Measurements from ENCODE around the gene KCNK7. TPM values are rescaled to one million over a fixed set of nuclear protein-coding genes. Genes with fewer than 3 reads are reported as not detected.

KCNK7 gene
- total RNA-seq, 2 experiments from 2014 or later = 4.9 to 5.0 TPM

DNA sequence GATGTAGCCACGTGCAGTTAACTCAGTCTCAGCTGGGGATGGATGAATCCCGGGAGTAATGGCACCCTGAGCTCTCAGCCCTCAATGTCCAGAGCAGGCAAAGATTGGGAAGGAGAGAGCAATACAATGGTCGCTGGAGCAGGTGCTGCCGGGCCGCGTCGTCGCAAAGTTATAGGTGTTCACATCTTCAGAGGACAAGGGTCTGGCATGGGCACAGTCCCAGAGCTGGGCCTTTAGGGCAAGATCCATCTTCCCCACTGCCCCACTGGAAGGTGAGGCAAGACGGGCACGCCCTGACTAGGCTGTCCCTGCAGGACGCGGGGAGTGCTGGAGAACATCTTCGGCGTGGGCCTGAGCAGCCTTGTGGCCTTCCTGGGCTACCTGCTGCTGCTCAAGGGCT, 27.6 kb upstream of the KCNK7 start:
- no peaks in the 10 kb centered on the region for H3K9me3 Mint-ChIP-seq
- TF ChIP-seq, protein P1, sequence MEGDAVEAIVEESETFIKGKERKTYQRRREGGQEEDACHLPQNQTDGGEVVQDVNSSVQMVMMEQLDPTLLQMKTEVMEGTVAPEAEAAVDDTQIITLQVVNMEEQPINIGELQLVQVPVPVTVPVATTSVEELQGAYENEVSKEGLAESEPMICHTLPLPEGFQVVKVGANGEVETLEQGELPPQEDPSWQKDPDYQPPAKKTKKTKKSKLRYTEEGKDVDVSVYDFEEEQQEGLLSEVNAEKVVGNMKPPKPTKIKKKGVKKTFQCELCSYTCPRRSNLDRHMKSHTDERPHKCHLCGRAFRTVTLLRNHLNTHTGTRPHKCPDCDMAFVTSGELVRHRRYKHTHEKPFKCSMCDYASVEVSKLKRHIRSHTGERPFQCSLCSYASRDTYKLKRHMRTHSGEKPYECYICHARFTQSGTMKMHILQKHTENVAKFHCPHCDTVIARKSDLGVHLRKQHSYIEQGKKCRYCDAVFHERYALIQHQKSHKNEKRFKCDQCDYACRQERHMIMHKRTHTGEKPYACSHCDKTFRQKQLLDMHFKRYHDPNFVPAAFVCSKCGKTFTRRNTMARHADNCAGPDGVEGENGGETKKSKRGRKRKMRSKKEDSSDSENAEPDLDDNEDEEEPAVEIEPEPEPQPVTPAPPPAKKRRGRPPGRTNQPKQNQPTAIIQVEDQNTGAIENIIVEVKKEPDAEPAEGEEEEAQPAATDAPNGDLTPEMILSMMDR (IDR thresholded peaks at IDR 0.05) = no peak
- H3K36me3 Mint-ChIP-seq (ENCODE audit: low read depth) = peaks cover 74% of the 10 kb centered on the region
- ChIA-PET CTCF (interaction anchor here (1.4 kb wide), 2 partner anchors 10 to 16 kb away, joined by 3 read pairs; no protein-coding TSS in a partner anchor), POLR2A (no interaction called here)
- Histone ChIP-seq H3K4me1 (ENCODE audit: insufficient read depth, low read length) (peaks cover 19% of the 10 kb centered on the region), H3K9me3 (ENCODE audit: control insufficient read depth in 1 of 2, insufficient read depth in 1 of 2, low read length in 2 of 2) (no peaks in the 10 kb centered on the region), H3K36me3 (ENCODE audit: insufficient read depth, low read length) (peaks cover 93% of the 10 kb centered on the region), H3K27ac (ENCODE audit: low read depth in 1 of 2, low read length in 2 of 2) (no peak overlapping the region), H3K4me3 (ENCODE audit: low read length) (no peak overlapping the region), H3K27me3 (ENCODE audit: control insufficient read depth in 1 of 2, insufficient read depth in 2 of 2, low read length in 2 of 2) (no peaks in the 10 kb centered on the region)
- ATAC-seq (ENCODE audit: poor library complexity) (no peak), DNase-seq (no peak)
- H3K27ac Mint-ChIP-seq = no peak overlapping the region
- intact Hi-C loops (cut with DNase I, micrococcal nuclease) = loop anchor here in 1 of 2 experiments (10.0 kb wide), 1 partner anchor 362 kb away; no protein-coding TSS in a partner anchor
- H3K27me3 Mint-ChIP-seq = no peaks in the 10 kb centered on the region
- no peak overlapping the region for H3K4me3 Mint-ChIP-seq
- peaks cover 18% of the 10 kb centered on the region for H3K4me1 Mint-ChIP-seq (ENCODE audit: low read depth)

DNA sequence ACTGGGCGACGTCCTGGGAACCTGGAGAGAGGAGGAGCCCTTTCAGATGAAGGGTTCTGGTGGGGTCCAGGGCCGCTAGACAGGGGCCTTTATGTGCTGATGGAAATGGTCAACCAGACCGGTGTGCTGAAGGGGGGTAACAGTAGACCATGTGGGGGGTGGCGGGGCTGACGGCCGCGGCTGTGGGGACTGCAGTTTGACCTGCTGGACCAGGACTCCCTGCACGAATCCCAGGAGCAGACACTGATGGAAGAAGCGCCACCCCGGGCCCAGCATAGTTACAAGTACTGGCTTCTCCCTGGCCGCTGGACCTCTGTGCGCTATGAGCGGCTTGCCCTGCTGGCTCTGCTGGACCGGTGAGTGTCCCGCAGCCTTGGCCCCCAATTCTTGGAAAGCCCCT, 26.4 kb upstream of the KCNK7 start:
- Mint-ChIP-seq H3K27me3 (no peaks in the 10 kb centered on the region), H3K4me1 (ENCODE audit: low read depth) (peaks cover 24% of the 10 kb centered on the region), H3K4me3 (no peak overlapping the region), H3K27ac (no peak overlapping the region), H3K36me3 (ENCODE audit: low read depth) (peaks cover 73% of the 10 kb centered on the region), H3K9me3 (no peaks in the 10 kb centered on the region)
- ATAC-seq (ENCODE audit: poor library complexity) (no peak), DNase-seq (no peak)
- H3K27ac ChIP-seq (ENCODE audit: low read depth in 1 of 2, low read length in 2 of 2) = no peak overlapping the region
- ChIA-PET CTCF (no interaction called here), POLR2A (no interaction called here)
- no peaks in the 10 kb centered on the region for H3K27me3 ChIP-seq (ENCODE audit: control insufficient read depth in 1 of 2, insufficient read depth in 2 of 2, low read length in 2 of 2)
- no peaks in the 10 kb centered on the region for H3K9me3 ChIP-seq (ENCODE audit: control insufficient read depth in 1 of 2, insufficient read depth in 1 of 2, low read length in 2 of 2)
- TF ChIP-seq, protein P1 (IDR thresholded peaks at IDR 0.05) = no peak
- H3K4me3 ChIP-seq (ENCODE audit: low read length) = no peak overlapping the region
- H3K36me3 ChIP-seq (ENCODE audit: insufficient read depth, low read length) = peaks cover 93% of the 10 kb centered on the region
- intact Hi-C loops (cut with DNase I, micrococcal nuclease) = loop anchor here in 1 of 2 experiments (10.0 kb wide), 1 partner anchor 363 kb away; no protein-coding TSS in a partner anchor
- H3K4me1 ChIP-seq (ENCODE audit: insufficient read depth, low read length) = peaks cover 30% of the 10 kb centered on the region

DNA sequence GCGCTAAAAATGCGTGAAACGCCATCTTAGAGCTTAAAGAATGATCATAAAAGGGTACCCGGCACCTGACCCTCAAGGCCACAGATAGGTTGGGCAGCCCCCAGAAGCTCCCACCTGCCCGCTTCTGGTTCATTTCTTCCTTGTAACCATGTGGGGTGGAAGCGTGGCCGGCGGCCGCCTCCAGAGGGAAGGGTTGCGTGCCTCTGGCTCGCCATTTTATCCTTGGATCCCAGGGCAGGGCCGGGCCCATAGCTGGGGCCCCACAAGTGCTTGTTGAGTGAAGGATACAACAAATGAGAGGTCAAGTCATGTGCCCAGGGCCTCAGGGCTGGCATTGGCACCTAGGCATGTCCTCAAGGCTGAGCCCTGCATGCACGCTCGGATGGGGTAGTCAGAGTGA, 25.9 kb upstream of the KCNK7 start:
- DNase-seq (no peak), ATAC-seq (ENCODE audit: poor library complexity) (no peak)
- Histone ChIP-seq H3K4me3 (ENCODE audit: low read length) (no peak overlapping the region), H3K27ac (ENCODE audit: low read depth in 1 of 2, low read length in 2 of 2) (no peak overlapping the region), H3K27me3 (ENCODE audit: control insufficient read depth in 1 of 2, insufficient read depth in 2 of 2, low read length in 2 of 2) (no peaks in the 10 kb centered on the region), H3K4me1 (ENCODE audit: insufficient read depth, low read length) (peaks cover 36% of the 10 kb centered on the region), H3K36me3 (ENCODE audit: insufficient read depth, low read length) (peaks cover 88% of the 10 kb centered on the region), H3K9me3 (ENCODE audit: control insufficient read depth in 1 of 2, insufficient read depth in 1 of 2, low read length in 2 of 2) (no peaks in the 10 kb centered on the region)
- Mint-ChIP-seq H3K9me3 (no peaks in the 10 kb centered on the region), H3K36me3 (ENCODE audit: low read depth) (peaks cover 72% of the 10 kb centered on the region), H3K4me1 (ENCODE audit: low read depth) (peaks cover 28% of the 10 kb centered on the region), H3K4me3 (no peak overlapping the region), H3K27ac (no peak overlapping the region), H3K27me3 (no peaks in the 10 kb centered on the region)
- POLR2A ChIA-PET = no interaction called here
- intact Hi-C loops (cut with DNase I, micrococcal nuclease) = loop anchor here in 1 of 2 experiments (10.0 kb wide), 1 partner anchor 363 kb away; no protein-coding TSS in a partner anchor
- CTCF ChIA-PET = no interaction called here
- TF ChIP-seq, protein P1 (IDR thresholded peaks at IDR 0.05) = no peak
